SK-MEL-5 (cell line): Measurements from ENCODE around the gene PISD. TPM values are rescaled to one million over a fixed set of nuclear protein-coding genes. Genes with fewer than 3 reads are reported as not detected.
"Not testable (repeated sequence)": the region's sequence is repeated elsewhere in the genome, so short reads cannot be mapped to it uniquely, and the experiment has no call there.

Experiments used
- DNase-seq: peaks from one replicate; pipeline ENCODE4 v3.0.0-alpha.2; 2016; ENCODE audit warnings: low read depth, low spot score
- in situ Hi-C: cut with HindIII; loops from 2 replicates; pipeline ENCODE4 v1.10.0; 2016; ENCODE audit warnings: low sequenced_read_pairs, high pct_unique_total_duplicates, low pct_unique_long_range_greater_than_20kb
- polyA plus RNA-seq, 2 experiments: library from polyadenylated mRNA; depleted of rRNA; stranded (reverse); fragments of >200 nt; gene quantifications; 2 replicates each; pipeline ENCODE4 v1.2.3, GENCODE V29; 2015
- total RNA-seq: library from RNA; depleted of rRNA; stranded (reverse); fragments of >200 nt; shearing (Covaris generic); gene quantifications from 2 replicates; pipeline ENCODE4 v1.2.3, GENCODE V29; 2014; rRNA removed

PISD gene
- total RNA-seq: 26.8 TPM in 2 replicates
- polyA plus RNA-seq (2015; cell fraction: cytosol; rRNA removed): 42.1 and 50.5 TPM in 2 replicates
- 104 and 118 TPM in 2 replicates for polyA plus RNA-seq (2015; cell fraction: nucleus; rRNA removed)

DNA sequence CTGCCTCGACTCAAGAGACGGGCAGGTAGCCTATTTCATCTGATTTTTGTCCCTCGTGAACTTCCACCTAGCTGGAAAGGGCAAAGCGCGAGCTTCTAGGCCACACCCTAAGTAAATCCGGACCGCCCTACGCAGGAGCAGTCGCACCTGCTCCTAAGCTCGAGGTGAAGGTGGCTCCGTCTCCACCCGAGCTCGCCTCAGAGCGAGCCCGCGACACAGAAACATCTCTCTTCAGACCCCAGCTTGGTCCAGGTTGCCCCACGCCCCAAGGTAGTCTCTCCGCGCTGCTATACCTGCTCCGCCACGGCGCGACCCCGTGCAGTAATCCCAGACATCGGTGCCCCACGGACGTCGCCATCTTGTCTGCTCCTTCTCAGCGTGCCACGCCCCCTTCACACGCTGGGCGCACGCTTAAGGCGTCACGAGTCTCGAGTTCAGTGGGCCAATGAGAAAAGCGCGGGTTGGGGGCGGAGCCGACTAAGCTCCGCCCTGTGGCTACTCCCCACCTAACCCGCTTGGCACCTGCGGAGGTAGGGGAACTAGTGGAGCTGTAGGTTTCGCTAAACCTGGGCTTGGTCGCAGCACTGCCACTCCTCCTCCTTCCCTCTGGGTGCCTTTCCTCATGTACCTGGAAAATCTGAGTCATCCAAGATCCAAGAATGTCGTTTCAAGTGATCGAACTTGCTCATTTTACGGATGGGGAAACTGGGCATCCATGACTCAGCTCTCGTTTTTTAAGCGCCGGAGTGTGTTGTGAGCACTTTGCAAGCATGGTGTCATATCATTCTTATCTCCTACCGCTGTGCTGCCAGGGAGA, at the start of gene PISD:
PISD (minus strand) TSS at position 365 of the 817 bp plus-strand sequence; CDS start at position 358, 7 bp downstream.
- in situ Hi-C loops: no loop called here
- DNase-seq: peak; percentile 97

DNA sequence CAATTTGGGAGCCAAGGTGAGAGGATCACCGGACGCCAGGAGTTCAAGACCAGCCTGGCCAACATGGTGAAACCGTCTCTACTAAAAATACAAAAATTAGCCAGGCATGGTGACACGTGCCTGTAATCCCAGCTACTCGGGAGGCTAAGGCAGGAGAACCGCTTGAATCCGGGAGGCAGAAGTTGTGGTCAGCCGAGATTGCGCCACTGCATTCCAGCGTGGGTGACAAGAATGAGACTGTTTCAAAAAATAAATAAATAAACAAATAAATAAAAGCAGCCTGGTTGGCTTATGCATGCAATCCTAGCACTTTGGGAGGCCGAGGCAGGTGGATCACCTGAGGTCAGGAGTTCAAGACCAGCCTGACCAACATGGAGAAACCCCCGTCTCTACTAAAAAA, 49.2 kb upstream of the PISD start:
- not testable (repeated sequence) for DNase-seq
- in situ Hi-C loops: loop anchor here (25.0 kb wide), 1 partner anchor 251 kb away; no protein-coding TSS in a partner anchor

DNA sequence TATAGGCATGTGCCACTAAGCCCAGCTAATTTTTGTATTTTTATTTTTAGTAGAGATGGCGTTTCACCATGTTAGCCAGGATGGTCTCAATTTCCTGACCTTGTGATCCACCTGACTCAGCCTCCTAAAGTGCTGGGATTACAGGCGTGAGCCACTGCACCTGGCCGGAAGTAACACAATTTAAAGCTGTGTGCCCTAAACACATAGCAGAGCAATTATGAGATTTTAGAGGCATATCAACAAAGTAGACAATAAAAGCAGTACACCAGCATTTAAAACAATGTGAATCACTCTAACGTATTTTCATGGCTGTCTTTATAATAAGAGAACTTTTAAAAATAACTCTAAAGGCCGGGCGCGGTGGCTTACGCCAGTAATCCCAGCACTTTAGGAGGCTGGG, 45.5 kb upstream of the PISD start:
- in situ Hi-C loops: loop anchor here (25.0 kb wide), 1 partner anchor 255 kb away; no protein-coding TSS in a partner anchor
- DNase-seq: no peak

DNA sequence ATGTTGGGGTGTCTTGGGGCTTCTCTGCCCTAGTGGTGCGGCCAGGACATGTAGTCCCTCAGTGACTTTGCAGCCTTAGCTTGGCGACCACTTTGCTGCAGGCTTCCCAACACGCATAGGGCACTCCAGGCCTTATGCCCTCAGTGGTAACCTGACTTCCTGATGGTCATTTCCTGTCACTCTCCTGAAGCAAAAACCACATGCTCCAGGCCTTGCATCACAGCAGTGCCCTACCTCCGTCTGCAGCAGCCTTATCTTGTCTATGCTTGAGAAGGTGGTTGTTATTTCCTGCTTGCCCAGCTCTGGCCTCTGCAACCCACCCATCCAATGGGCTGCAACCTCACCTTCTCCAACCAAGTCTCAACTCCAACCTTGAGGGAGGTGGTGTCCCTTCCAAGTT, 33.4 kb upstream of the PISD start:
- in situ Hi-C loops: no loop called here
- DNase-seq: no peak

DNA sequence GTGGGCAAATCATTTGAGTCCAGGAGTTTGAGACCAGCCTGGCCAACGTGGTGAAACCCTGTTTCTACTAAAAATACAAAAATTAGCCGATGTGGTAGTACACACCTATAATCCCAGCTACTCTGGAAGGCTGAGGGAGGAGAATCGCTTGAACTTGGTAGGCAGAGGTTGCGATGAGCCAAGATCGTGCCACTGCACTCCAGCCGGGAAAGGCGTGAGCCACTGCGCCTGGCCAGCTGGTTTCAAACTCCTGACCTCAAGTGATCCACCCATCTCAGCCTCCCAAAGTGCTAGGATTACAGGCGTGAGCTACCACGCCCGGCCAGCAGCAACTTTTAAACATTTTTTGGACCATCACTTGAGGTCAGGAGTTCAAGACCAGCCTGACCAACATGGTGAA, 32.0 kb upstream of the PISD start:
- in situ Hi-C loops, DNase-seq: not testable (repeated sequence)

DNA sequence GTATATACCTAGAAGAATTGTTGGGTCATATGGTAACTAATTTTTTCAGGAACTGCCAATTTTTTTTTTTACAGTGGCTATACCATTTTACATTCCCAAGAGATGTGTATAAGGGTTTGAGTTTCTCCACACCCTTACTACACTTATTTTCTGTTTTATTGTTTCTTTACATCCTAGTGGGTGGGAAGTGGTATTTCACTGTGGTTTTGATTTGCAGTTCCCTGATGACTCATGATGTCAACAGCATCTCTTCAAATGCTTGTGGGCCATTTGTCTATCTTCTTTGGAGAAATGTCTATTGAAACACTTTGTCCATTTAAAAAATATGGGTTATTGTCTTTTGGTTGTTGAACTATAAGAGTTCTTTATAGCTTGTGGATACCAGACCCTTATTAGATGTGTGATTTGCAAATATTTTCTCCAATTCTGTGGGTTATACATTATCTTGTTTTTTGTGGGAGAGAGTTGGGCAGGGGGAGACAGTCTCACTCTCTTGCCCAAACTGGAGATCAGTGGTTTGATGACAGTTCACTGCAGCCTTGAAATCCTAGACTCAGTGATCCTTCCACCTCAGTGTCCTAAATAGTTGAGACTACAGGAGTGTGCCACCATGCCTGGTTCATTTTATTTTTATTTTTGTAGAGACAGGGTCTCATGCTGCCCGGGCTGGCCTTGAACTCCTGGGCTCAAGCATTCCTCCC, 30.3 kb upstream of the PISD start:
- no peak for DNase-seq
- in situ Hi-C loops: no loop called here

DNA sequence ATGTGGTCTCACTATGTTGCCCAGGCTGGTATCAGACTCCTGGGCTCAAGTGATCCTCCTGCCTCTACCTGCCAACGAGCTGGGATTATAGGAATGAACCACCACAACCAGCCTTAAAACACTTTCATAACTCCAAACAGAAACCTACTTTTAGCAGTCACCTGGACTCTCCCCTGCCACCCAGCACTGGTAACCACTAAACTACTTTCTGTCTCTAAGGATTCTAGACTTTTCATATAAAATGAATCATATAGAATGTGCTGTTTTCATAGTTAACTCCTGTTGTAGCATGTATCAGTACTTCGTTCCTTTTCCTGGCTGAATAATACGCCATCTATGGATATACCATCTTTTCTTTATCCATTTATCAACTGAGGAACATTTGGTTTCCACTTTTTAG, 29.4 kb upstream of the PISD start:
- in situ Hi-C loops: no loop called here
- no peak for DNase-seq

DNA sequence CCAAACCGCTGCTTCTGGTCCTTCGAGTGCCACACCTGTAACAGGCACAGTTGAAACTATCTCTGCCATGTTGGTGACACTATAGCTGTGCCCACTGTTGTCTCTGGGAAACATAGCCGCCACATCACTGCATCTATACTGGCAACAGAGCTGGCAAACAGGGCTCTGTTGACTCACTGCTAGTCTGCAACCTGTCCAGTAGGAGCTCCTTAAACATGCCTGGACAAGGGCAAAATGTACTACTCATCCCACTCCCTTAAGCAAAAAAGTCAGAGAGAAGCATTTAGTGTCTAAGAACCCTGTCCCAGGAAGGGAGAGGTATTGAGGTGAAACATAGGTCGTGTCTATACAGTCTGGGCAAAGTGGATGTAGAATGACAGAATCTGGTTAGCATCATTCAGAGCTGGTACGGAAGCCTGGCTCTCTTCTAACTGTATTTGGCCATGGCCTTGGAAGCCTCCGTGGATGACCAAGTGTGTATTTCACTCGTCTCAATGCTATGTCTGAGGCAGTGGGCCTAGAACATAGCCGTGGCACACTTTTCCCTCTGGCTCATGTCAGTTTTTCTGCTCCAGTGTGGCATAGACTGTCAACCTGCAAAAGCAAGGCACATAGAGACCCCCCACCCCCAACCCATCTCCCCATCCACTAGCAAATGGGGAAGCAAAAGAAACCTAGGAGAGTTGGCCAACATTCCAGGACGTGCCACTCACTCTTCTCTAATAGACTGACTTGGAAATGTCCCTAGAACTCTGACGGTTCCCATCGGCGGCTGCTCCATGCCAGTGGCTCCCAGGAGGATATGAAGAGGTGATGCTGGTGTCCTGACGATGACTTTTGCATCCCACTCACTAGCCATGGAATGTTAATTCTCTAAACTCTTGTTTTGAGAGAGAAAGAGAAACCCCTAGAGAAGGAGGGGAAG, 21.4 kb upstream of the PISD start:
- in situ Hi-C loops: no loop called here
- DNase-seq: no peak

DNA sequence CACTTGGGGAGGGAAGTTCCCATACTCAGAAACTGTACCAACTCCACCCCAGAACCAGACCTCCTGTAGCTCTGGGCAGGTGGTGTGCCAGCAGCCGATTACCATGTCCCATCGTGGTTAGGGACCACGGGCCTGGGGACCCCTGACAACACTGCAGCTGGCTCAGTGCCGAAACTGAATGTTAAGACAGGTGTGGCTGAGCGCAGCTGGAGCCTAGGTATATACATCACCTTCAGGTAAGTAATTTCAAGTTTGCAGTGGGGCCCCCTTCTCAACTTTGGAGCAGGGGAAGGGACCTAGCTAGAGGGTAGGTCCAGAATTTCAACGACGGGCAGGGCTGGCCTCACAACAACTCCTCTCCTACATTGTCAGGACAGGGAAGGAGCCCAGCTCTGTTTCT, 20.7 kb upstream of the PISD start:
- in situ Hi-C loops: no loop called here
- no peak for DNase-seq

DNA sequence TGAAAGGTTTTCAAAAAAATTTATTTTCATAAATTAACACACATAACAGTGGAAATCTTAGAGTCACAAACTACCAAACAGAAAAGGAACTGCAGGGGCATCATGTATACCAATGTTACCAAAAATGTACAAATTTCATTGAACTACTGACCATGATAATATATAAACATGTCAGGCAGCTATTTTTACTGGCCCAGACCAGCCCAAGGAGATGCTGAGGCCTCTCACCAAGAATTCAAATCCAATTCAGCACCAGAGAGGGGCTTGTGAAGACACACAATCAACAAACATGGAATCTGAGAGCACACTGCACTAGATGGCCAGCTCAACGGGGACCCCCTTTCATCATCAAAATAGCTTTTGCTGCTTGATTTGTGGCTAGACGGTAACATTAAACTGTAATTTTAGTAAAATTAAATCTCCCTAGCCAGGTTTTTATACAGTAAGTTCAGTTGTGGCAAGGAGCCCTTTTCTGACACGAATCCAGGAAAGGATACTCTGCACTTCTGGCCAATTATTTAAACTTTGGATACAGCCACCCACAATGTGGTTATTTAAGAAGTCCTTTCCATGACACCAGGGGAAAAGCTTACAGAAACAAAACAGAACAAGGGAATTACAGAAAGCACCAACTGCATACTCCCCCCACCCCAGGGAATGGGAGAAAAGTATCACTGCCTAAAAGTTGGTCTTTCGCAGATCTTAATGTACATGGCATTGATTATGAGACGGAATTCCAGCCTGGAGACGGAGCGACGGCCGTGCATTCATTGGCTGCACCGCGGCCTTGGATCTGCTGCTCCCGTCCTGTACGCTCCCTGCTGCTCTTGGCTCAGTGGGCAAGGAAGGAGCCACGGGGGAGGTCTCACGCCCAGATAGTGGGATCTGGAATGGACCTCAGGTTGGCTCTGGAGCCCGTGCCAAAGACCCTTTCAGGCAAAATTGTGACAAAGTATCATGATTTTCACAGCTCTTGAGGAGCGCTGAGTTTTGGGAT, 19.6 kb upstream of the PISD start:
- in situ Hi-C loops: no loop called here
- no peak for DNase-seq

DNA sequence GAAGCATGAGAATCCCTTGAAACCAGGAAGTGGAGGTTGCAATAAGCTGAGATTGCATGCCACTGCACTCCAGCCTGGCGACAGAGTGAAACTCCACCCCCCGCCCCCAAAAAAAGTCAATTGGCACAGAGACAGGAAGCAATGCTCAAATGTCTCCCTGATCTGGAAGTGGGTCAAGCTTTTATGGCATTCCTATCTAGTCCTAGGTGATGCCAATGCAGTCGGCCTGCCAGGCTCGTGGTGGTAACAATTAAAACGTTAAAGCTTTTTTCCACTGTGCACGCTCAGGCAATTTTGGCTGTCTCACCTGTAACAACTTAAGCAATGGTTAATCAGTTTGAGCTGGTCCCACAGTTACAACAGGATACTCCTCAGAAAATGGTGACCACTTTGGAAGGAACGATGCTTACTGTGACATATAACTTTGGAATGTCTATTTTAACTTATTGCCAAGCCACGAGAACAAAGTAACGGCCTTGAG, 18.9 kb upstream of the PISD start:
- in situ Hi-C loops: no loop called here
- no peak for DNase-seq

DNA sequence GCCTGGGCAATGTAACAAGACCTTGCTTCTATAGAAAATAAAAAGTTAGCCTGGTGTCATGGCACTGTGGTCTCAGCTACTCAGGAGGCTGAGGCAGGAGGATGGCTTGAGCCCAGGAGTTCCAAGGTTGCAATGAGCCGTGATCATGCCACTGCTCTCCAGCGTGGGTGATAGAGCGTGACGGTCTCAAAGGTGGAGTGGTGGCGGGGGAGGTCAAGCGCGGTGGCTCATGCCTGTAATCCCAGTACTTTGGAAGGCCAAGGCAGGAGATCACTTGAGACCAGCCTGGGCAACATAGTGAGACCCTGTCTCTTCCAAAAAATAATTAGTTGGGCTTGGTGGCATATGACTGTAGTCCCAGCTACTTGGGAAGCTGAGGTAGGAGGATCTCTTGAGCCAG, 16.7 kb upstream of the PISD start:
- in situ Hi-C loops: no loop called here
- no peak for DNase-seq

DNA sequence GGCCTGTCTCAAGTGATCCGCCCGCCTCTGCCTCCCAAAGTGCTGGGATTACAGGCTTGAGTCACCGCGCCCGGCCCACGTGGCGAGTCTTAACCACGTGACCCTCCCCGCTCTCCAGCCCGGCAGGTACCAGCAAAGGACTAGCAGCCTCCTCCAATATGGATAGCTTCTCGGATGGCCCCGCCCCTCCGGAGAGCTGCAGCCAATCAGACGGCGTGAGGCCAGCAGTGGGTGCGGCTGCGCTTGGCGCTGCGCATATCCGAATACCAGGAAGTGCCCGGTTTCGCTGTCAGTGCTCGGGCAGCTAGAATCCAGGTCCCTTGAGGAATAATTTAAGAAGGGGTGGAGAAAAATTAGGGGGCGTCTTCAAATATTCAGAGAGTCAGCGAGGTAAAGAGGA, 14.7 kb upstream of the PISD start:
- in situ Hi-C loops: no loop called here
- peak; percentile 23 for DNase-seq

DNA sequence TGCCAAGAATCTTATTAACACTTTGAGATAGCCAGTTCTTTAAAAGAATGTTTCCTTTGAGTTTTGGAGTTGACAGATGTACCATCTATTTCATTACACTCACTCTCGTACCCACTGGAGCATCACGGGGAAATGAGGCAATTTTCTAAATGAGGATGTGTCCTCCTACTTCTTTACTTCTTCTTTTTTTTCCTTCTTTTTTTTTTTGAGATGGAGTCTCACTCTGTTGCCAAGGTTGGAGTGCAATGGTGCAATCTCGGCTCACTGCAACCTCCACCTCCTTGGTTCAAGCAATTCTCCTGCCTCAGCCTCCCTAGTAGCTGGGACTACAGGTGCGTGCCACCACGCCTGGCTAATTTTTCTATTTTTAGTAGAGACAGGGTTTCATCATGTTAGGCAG, 12.2 kb upstream of the PISD start:
- DNase-seq, in situ Hi-C loops: not testable (repeated sequence)

DNA sequence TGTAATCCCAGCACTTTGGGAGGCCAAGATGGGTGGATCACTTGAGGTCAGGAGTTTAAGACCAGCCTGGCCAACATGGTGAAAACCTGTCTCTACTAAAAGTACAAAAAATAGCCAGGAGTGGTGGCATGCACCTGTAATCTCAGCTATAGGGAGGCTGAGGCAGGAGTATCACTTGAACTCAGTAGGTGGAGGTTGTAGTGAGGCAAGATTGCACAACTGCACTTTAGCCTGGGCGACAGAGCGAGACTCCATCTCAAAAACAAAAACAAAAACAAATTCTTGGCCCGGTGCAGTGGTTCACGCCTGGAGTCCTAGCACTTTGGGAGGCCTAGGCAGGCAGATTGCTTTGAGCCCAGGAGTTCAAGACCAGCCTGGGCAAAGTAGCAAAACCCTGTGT, 6.8 kb upstream of the PISD start:
- in situ Hi-C loops, DNase-seq: not testable (repeated sequence)

DNA sequence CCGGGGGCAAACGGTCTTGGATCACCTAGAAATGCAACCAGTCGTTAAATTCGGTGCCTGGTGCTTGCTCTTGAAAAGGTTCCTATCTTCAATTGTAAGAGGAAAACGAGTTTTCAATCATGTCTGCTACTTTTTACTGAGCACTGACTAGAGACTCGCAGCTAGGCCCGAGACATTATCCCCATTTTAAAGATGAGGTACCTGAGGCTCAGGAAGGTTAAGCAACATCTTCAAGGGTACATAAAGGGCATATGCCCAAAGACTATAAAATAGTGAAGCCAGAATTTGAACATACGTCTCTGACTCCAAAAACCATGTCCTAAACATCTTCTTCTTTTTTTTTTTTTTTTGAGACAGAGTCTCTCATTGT, 638 bp upstream of the PISD start:
- DNase-seq: no peak
- in situ Hi-C loops: no loop called here
